ENCODE measurements around the gene COMP. TPM values are rescaled to one million over a fixed set of nuclear protein-coding genes. Genes with fewer than 3 reads are reported as not detected.

Gene COMP
- total RNA-seq, 1 experiment from 2014 or later: 0.13 TPM

DNA sequence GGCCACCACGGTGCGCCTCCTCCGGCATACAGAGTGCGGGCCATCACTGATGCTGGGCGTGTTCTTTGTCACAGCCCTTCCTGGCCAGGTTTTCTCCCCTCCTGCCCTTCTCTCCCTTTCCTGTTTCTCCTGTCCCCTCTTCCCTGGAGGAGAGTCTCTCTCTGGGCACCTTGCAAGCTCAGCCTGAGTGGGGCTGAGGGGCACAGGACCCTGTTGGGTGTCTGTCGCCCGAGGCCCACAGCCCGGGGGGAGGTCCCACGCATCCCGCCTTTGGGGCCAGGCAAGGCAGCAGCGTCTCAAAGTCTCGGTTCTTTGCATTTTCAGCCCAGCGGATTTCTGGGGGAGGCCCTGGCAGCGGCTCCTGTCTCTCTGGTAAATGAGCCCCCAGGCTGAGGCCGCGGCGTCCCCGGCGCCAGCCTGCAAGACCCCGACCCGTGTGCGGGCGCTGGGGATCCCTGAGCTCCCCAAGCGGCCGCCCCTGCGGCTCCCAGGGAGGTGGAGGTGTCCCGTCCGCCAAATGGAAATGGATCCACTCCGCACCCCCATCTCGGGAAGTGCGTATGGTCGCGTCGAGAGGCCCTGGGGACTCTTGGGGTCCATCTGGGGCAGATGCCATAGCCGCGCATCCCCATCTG is 47.2 kb downstream of the COMP start:
- Mint-ChIP-seq H3K27ac (no peak overlapping the region), H3K4me3 (no peak overlapping the region), H3K9me3 (no peaks in the 10 kb centered on the region), H3K4me1 (peaks cover 3% of the 10 kb centered on the region), H3K27me3 (ENCODE audit: low read depth) (no peaks in the 10 kb centered on the region), H3K36me3 (no peaks in the 10 kb centered on the region)
- POLR2A ChIA-PET: no interaction called here
- ATAC-seq (no peak), DNase-seq (ENCODE audit: low spot score) (no peak)
- CTCF ChIA-PET: interaction anchor here (1.3 kb wide), 1 partner anchor 103 kb away, joined by 3 read pairs; no protein-coding TSS in a partner anchor
- TF ChIP-seq ZBTB21 (CRISPR knock-in tag; IDR thresholded peaks at IDR 0.05; ENCODE audit: borderline replicate concordance): no peak
- no peak for TF ChIP-seq FOXJ3 (CRISPR knock-in tag; IDR thresholded peaks at IDR 0.05; ENCODE audit: borderline replicate concordance)
- TF ChIP-seq, protein P1, sequence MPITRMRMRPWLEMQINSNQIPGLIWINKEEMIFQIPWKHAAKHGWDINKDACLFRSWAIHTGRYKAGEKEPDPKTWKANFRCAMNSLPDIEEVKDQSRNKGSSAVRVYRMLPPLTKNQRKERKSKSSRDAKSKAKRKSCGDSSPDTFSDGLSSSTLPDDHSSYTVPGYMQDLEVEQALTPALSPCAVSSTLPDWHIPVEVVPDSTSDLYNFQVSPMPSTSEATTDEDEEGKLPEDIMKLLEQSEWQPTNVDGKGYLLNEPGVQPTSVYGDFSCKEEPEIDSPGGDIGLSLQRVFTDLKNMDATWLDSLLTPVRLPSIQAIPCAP (CRISPR knock-in tag; IDR thresholded peaks at IDR 0.05): no peak
- TF ChIP-seq, protein P2, sequence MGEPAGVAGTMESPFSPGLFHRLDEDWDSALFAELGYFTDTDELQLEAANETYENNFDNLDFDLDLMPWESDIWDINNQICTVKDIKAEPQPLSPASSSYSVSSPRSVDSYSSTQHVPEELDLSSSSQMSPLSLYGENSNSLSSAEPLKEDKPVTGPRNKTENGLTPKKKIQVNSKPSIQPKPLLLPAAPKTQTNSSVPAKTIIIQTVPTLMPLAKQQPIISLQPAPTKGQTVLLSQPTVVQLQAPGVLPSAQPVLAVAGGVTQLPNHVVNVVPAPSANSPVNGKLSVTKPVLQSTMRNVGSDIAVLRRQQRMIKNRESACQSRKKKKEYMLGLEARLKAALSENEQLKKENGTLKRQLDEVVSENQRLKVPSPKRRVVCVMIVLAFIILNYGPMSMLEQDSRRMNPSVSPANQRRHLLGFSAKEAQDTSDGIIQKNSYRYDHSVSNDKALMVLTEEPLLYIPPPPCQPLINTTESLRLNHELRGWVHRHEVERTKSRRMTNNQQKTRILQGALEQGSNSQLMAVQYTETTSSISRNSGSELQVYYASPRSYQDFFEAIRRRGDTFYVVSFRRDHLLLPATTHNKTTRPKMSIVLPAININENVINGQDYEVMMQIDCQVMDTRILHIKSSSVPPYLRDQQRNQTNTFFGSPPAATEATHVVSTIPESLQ (CRISPR knock-in tag; IDR thresholded peaks at IDR 0.05): no peak
- TF ChIP-seq, protein P3, sequence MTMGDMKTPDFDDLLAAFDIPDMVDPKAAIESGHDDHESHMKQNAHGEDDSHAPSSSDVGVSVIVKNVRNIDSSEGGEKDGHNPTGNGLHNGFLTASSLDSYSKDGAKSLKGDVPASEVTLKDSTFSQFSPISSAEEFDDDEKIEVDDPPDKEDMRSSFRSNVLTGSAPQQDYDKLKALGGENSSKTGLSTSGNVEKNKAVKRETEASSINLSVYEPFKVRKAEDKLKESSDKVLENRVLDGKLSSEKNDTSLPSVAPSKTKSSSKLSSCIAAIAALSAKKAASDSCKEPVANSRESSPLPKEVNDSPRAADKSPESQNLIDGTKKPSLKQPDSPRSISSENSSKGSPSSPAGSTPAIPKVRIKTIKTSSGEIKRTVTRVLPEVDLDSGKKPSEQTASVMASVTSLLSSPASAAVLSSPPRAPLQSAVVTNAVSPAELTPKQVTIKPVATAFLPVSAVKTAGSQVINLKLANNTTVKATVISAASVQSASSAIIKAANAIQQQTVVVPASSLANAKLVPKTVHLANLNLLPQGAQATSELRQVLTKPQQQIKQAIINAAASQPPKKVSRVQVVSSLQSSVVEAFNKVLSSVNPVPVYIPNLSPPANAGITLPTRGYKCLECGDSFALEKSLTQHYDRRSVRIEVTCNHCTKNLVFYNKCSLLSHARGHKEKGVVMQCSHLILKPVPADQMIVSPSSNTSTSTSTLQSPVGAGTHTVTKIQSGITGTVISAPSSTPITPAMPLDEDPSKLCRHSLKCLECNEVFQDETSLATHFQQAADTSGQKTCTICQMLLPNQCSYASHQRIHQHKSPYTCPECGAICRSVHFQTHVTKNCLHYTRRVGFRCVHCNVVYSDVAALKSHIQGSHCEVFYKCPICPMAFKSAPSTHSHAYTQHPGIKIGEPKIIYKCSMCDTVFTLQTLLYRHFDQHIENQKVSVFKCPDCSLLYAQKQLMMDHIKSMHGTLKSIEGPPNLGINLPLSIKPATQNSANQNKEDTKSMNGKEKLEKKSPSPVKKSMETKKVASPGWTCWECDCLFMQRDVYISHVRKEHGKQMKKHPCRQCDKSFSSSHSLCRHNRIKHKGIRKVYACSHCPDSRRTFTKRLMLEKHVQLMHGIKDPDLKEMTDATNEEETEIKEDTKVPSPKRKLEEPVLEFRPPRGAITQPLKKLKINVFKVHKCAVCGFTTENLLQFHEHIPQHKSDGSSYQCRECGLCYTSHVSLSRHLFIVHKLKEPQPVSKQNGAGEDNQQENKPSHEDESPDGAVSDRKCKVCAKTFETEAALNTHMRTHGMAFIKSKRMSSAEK (CRISPR knock-in tag; IDR thresholded peaks at IDR 0.05; ENCODE audit: borderline replicate concordance): no peak
- TF ChIP-seq, protein P4, sequence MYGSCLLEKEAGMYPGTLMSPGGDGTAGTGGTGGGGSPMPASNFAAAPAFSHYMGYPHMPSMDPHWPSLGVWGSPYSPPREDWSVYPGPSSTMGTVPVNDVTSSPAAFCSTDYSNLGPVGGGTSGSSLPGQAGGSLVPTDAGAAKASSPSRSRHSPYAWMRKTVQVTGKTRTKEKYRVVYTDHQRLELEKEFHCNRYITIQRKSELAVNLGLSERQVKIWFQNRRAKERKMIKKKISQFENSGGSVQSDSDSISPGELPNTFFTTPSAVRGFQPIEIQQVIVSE (CRISPR knock-in tag; IDR thresholded peaks at IDR 0.05; ENCODE audit: borderline replicate concordance): no peak
- no peak for TF ChIP-seq NFATC4 (CRISPR knock-in tag; IDR thresholded peaks at IDR 0.05)
- TF ChIP-seq ZNF416 (CRISPR knock-in tag; IDR thresholded peaks at IDR 0.05): no peak
- TF ChIP-seq, protein P5, sequence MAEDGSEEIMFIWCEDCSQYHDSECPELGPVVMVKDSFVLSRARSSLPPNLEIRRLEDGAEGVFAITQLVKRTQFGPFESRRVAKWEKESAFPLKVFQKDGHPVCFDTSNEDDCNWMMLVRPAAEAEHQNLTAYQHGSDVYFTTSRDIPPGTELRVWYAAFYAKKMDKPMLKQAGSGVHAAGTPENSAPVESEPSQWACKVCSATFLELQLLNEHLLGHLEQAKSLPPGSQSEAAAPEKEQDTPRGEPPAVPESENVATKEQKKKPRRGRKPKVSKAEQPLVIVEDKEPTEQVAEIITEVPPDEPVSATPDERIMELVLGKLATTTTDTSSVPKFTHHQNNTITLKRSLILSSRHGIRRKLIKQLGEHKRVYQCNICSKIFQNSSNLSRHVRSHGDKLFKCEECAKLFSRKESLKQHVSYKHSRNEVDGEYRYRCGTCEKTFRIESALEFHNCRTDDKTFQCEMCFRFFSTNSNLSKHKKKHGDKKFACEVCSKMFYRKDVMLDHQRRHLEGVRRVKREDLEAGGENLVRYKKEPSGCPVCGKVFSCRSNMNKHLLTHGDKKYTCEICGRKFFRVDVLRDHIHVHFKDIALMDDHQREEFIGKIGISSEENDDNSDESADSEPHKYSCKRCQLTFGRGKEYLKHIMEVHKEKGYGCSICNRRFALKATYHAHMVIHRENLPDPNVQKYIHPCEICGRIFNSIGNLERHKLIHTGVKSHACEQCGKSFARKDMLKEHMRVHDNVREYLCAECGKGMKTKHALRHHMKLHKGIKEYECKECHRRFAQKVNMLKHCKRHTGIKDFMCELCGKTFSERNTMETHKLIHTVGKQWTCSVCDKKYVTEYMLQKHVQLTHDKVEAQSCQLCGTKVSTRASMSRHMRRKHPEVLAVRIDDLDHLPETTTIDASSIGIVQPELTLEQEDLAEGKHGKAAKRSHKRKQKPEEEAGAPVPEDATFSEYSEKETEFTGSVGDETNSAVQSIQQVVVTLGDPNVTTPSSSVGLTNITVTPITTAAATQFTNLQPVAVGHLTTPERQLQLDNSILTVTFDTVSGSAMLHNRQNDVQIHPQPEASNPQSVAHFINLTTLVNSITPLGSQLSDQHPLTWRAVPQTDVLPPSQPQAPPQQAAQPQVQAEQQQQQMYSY (CRISPR knock-in tag; IDR thresholded peaks at IDR 0.05): no peak
- TF ChIP-seq, protein P6, sequence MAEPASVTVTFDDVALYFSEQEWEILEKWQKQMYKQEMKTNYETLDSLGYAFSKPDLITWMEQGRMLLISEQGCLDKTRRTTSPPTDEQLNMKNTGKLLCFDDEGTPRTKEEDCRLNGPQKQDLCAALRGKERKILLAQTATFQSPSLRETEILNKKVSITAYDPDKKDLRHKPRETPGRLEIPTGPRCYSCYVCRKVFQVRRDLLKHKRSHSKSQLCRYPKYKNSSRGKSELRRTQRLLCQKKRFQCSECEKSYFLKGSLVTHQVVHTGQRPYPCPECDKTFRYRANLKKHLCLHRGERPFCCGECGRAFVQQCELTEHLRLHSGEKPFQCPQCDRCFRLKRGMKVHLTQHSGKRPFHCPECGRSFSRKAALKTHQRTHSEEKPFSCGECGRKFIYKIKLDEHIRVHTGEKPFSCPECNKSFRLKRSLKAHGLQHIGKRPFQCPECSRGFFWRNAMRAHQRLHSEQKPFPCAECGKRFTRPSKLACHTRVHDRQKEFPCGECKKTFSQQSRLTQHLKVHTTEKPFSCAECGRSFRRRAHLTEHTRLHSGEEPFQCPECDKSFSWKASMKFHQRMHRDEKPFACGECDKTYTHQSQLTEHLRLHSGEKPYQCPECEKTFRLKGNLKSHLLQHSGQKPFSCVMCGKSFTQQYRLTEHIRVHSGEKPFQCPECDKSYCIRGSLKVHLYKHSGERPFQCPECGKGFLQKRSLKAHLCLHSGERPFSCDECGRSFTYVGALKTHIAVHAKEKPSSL (CRISPR knock-in tag; conservative IDR thresholded peaks at IDR 0.05): no peak
- TF ChIP-seq SOX15 (CRISPR knock-in tag; IDR thresholded peaks at IDR 0.05): no peak

All from WTC11 (cell line).